Loucy (cell line): ENCODE measurements around the gene TRMT112.
"Not testable (repeated sequence)": the region's sequence is repeated elsewhere in the genome, so short reads cannot be mapped to it uniquely, and the experiment has no call there.

Experiments
- H2AFZ ChIP-seq: fragments of 200-600 bp; sonication (generic); 2 replicates; pipeline ENCODE4 v1.6.0; 2016; ENCODE audit warnings: antibody characterized with exemption, mild to moderate bottlenecking, low read length, moderate library complexity
- H3F3A ChIP-seq: fragments of 200-600 bp; 2 replicates; pipeline ENCODE4 v1.6.0; 2016; ENCODE audit warnings: antibody characterized with exemption, low read depth, mild to moderate bottlenecking
- H3K27me3 ChIP-seq: fragments of 200-600 bp; sonication (generic); 2 replicates; pipeline ENCODE4 v1.6.1; 2014; ENCODE audit warnings: low read length, mild to moderate bottlenecking; ENCODE audit not compliant: insufficient read depth, poor library complexity, severe bottlenecking
- H3K36me3 ChIP-seq: fragments of 200-600 bp; sonication (generic); 2 replicates; pipeline ENCODE4 v1.6.1; 2016; ENCODE audit warnings: low read length; ENCODE audit not compliant: insufficient read depth
- H3K4me1 ChIP-seq: fragments of 200-600 bp; sonication (generic); 2 replicates; pipeline ENCODE4 v1.5.1; 2014; ENCODE audit warnings: low read length, mild to moderate bottlenecking; ENCODE audit not compliant: insufficient read depth, poor library complexity, severe bottlenecking
- H3K4me2 ChIP-seq: fragments of 200-600 bp; sonication (generic); 2 replicates; pipeline ENCODE4 v1.6.0; 2014; ENCODE audit warnings: antibody characterized with exemption, low read length, low read depth, mild to moderate bottlenecking; ENCODE audit not compliant: poor library complexity, severe bottlenecking
- H3K4me3 ChIP-seq: fragments of 200-600 bp; sonication (generic); 2 replicates; pipeline ENCODE4 v1.5.1; 2014; ENCODE audit warnings: low read length, mild to moderate bottlenecking, mixed read lengths; ENCODE audit not compliant: poor library complexity, severe bottlenecking
- H3K79me2 ChIP-seq: fragments of 200-600 bp; sonication (generic); 2 replicates; pipeline ENCODE4 v1.6.1; 2014; ENCODE audit warnings: low read length; ENCODE audit not compliant: insufficient read depth
- H3K9ac ChIP-seq: fragments of 200-600 bp; sonication (generic); 2 replicates; pipeline ENCODE4 v1.6.0; 2014; ENCODE audit warnings: mild to moderate bottlenecking, low read depth, low read length, moderate library complexity; ENCODE audit not compliant: poor library complexity, severe bottlenecking
- H3K9me2 ChIP-seq: fragments of 200-600 bp; sonication (generic); replicated peaks from 2 replicates; pipeline ENCODE4 v1.6.1; 2016; ENCODE audit warnings: low read depth, low read length, mixed read lengths
- H3K9me3 ChIP-seq: fragments of 200-600 bp; sonication (generic); 2 replicates; pipeline ENCODE4 v1.6.1; 2014; ENCODE audit warnings: mild to moderate bottlenecking, antibody characterized with exemption, low read length, low read depth; ENCODE audit not compliant: insufficient read depth
- H4K20me1 ChIP-seq: fragments of 200-600 bp; sonication (generic); 2 replicates; pipeline ENCODE4 v1.6.0; 2014; ENCODE audit warnings: antibody characterized with exemption, low read length, mild to moderate bottlenecking; ENCODE audit not compliant: insufficient read depth, poor library complexity, severe bottlenecking
- CTCF ChIP-seq: fragments of 200-600 bp; sonication (generic); conservative IDR thresholded peaks from 2 replicates; pipeline ENCODE4 v1.5.1; 2014; ENCODE audit warnings: mild to moderate bottlenecking, antibody characterized with exemption, low read length
- EZH2phosphoT487 ChIP-seq: fragments of 200-600 bp; IDR thresholded peaks from 2 replicates; pipeline ENCODE4 v1.6.1; 2018; ENCODE audit warnings: antibody characterized with exemption, mild to moderate bottlenecking, moderate library complexity, borderline replicate concordance

The TRMT112 gene

GRCh38 chr11:64327993-64328392 is 10.6 kb upstream of the TRMT112 start:
- Histone ChIP-seq H3K4me3 (no peak overlapping the region), H3K4me2 (no peak overlapping the region), H3K9ac (no peak overlapping the region), H3K27me3 (no peaks in the 10 kb centered on the region), H2AFZ (no peak overlapping the region), H4K20me1 (no peaks in the 10 kb centered on the region), H3K4me1 (no peaks in the 10 kb centered on the region), H3F3A (no peaks in the 10 kb centered on the region), H3K36me3 (no peaks in the 10 kb centered on the region), H3K9me3 (no peaks in the 10 kb centered on the region), H3K79me2 (no peaks in the 10 kb centered on the region), H3K9me2 (no peaks in the 10 kb centered on the region)
- TF ChIP-seq CTCF: no peak
- no peak for TF ChIP-seq EZH2phosphoT487

- Histone ChIP-seq H3K4me2 (no peak overlapping the region), H3K9me3 (no peaks in the 10 kb centered on the region), H4K20me1 (no peaks in the 10 kb centered on the region), H3K79me2 (no peaks in the 10 kb centered on the region), H3K36me3 (no peaks in the 10 kb centered on the region), H3K4me3 (no peak overlapping the region), H3F3A (no peaks in the 10 kb centered on the region), H3K9me2 (no peaks in the 10 kb centered on the region), H3K27me3 (no peaks in the 10 kb centered on the region), H3K9ac (no peak overlapping the region), H2AFZ (no peak overlapping the region), H3K4me1 (peaks cover 3% of the 10 kb centered on the region)
- TF ChIP-seq EZH2phosphoT487: no peak
- TF ChIP-seq CTCF: no peak
Observed at GRCh38 chr11:64327375-64327774, 10.0 kb upstream of the TRMT112 start.

GRCh38 chr11:64324692-64325469 is 7.5 kb upstream of the TRMT112 start:
- no peak for TF ChIP-seq CTCF
- no peak for TF ChIP-seq EZH2phosphoT487
- H3K27me3 ChIP-seq: no peaks in the 10 kb centered on the region
- H3K9ac ChIP-seq: no peak overlapping the region
- H3K4me3 ChIP-seq: no peak overlapping the region
- peaks cover 10% of the 10 kb centered on the region for H3K4me1 ChIP-seq
- H3K9me2 ChIP-seq: no peaks in the 10 kb centered on the region
- no peaks in the 10 kb centered on the region for H3F3A ChIP-seq
- H3K9me3 ChIP-seq: no peaks in the 10 kb centered on the region
- peaks cover 7% of the 10 kb centered on the region; the same call in 1 of the 2 replicates for H3K79me2 ChIP-seq
- H4K20me1 ChIP-seq: no peaks in the 10 kb centered on the region
- no peaks in the 10 kb centered on the region for H3K36me3 ChIP-seq
- no peak overlapping the region for H3K4me2 ChIP-seq
- no peak overlapping the region for H2AFZ ChIP-seq

GRCh38 chr11:64323984-64324383 is 6.6 kb upstream of the TRMT112 start:
- not testable (repeated sequence) for H3K4me2 ChIP-seq, H3K4me3 ChIP-seq, H3K9ac ChIP-seq, H3K36me3 ChIP-seq, H3K27me3 ChIP-seq, H3F3A ChIP-seq, H4K20me1 ChIP-seq, H3K9me2 ChIP-seq, H3K9me3 ChIP-seq, H2AFZ ChIP-seq
- H3K79me2 ChIP-seq: peaks cover 16% of the 10 kb centered on the region
- H3K4me1 ChIP-seq: peaks cover 17% of the 10 kb centered on the region
